ENCODE measurements around the gene ITIH5. TPM values are rescaled to one million over a fixed set of nuclear protein-coding genes. Genes with fewer than 3 reads are reported as not detected.
A peak's percentile ranks its signal among the peaks of the same experiment; 100 is the strongest.

The ITIH5 gene
- total RNA-seq, 2 experiments from 2014 or later: not detected

DNA sequence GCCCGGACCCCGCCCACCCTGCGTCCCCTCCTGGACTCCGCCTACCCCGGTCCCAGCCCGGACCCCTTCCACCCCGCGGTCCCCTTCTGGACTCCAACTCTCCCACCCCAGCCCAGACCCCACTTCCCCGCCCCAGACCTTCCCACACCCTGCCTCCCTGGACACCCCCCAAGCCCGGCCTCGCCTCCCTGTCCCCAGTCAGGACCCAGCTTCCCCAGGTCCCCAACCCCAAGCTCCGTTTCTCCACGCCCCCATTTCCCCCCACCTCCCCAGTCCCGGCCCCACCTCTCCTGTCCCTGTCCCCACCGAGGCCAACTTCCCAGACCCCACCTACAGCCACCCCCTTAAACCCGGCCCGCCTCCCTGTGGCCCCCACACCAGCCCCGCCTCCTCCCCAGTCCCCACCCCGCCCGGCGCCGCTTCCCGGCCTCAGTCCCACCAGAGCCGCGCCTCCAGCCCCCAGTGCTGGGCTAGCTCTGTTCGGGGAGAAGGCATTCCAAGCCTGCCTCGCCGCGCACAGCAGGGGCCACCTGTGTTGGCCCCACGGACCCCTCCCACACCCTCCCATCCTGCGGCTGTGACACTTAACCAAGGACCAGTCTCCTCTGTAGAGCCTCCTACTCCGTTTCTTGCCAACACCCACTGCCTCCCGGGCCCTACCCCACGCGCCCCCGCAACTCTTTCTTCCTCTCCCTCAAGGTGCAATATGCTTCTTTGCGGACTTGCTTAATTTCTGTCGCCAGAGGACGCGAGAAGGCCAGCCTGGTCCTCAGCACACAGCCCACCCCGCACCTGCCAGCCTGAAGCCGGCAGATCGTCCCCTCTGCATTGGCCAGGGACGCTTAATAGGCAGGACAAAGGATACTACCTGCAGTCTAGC, 736 bp upstream of the ITIH5 start:
- H3K4me1 Mint-ChIP-seq (ENCODE audit: low read depth): peaks cover 18% of the 10 kb centered on the region
- H3K4me1 ChIP-seq (ENCODE audit: insufficient read depth, low read length): peaks cover 16% of the 10 kb centered on the region
- peak overlapping the region; percentile 26 for H3K4me3 ChIP-seq (ENCODE audit: low read length)
- intact Hi-C loops (cut with DNase I, micrococcal nuclease): no loop called here
- H3K9me3 ChIP-seq (ENCODE audit: control insufficient read depth in 1 of 2, insufficient read depth in 1 of 2, low read length in 2 of 2): no peaks in the 10 kb centered on the region
- no peak overlapping the region for H3K27ac ChIP-seq (ENCODE audit: low read depth in 1 of 2, low read length in 2 of 2)
- CTCF ChIA-PET: interaction anchor here (1.0 kb wide), 1 partner anchor 20 kb away, joined by 3 read pairs; no protein-coding TSS in a partner anchor
- TF ChIP-seq, protein P1, sequence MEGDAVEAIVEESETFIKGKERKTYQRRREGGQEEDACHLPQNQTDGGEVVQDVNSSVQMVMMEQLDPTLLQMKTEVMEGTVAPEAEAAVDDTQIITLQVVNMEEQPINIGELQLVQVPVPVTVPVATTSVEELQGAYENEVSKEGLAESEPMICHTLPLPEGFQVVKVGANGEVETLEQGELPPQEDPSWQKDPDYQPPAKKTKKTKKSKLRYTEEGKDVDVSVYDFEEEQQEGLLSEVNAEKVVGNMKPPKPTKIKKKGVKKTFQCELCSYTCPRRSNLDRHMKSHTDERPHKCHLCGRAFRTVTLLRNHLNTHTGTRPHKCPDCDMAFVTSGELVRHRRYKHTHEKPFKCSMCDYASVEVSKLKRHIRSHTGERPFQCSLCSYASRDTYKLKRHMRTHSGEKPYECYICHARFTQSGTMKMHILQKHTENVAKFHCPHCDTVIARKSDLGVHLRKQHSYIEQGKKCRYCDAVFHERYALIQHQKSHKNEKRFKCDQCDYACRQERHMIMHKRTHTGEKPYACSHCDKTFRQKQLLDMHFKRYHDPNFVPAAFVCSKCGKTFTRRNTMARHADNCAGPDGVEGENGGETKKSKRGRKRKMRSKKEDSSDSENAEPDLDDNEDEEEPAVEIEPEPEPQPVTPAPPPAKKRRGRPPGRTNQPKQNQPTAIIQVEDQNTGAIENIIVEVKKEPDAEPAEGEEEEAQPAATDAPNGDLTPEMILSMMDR (IDR thresholded peaks at IDR 0.05): no peak
- H3K27me3 ChIP-seq (ENCODE audit: control insufficient read depth in 1 of 2, insufficient read depth in 2 of 2, low read length in 2 of 2): peaks cover 24 to 49% of the 10 kb centered on the region in 2 experiments
- no peak overlapping the region for H3K27ac Mint-ChIP-seq
- DNase-seq: peak in 3 of 14 experiments; percentile 4 to 21 (median 8)
- no peaks in the 10 kb centered on the region for H3K9me3 Mint-ChIP-seq
- POLR2A ChIA-PET: no interaction called here
- no peaks in the 10 kb centered on the region for H3K36me3 ChIP-seq (ENCODE audit: insufficient read depth, low read length)
- no peaks in the 10 kb centered on the region for H3K36me3 Mint-ChIP-seq (ENCODE audit: low read depth)
- H3K27me3 Mint-ChIP-seq: peaks cover 66% of the 10 kb centered on the region
- ATAC-seq (ENCODE audit: poor library complexity): peak; percentile 58
- H3K4me3 Mint-ChIP-seq: peak overlapping the region; percentile 95

DNA sequence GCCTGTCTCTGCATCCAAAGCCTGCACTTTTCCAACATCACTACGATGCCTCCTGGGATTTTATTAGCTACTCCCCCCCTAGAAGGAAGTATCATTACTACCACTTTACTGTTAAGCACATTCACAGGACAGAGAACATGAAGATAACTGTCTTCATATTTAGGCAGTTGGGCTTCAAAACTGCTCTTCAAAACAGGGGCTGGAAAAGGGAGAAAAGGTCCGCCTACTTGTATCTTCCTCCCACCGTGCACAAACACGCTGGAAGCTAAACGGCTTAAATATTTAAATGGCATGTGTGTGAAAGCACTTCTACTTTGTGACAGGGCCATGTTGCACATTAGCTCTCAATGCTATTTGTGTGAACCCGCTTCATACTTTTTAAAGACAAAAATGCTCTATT, 999 bp downstream of the ITIH5 start:
- ATAC-seq (ENCODE audit: poor library complexity): no peak
- Mint-ChIP-seq H3K27ac (no peak overlapping the region), H3K4me1 (ENCODE audit: low read depth) (peaks cover 18% of the 10 kb centered on the region), H3K4me3 (peak overlapping the region; percentile 86), H3K9me3 (no peaks in the 10 kb centered on the region), H3K27me3 (peaks cover 68% of the 10 kb centered on the region), H3K36me3 (ENCODE audit: low read depth) (no peaks in the 10 kb centered on the region)
- no peak overlapping the region for H3K4me3 ChIP-seq (ENCODE audit: low read length)
- TF ChIP-seq, protein P1 (IDR thresholded peaks at IDR 0.05): no peak
- H3K27ac ChIP-seq (ENCODE audit: low read depth in 1 of 2, low read length in 2 of 2): no peak overlapping the region
- no peak for DNase-seq
- no peaks in the 10 kb centered on the region for H3K36me3 ChIP-seq (ENCODE audit: insufficient read depth, low read length)
- H3K4me1 ChIP-seq (ENCODE audit: insufficient read depth, low read length): peaks cover 16% of the 10 kb centered on the region
- intact Hi-C loops (cut with DNase I, micrococcal nuclease): no loop called here
- peaks cover 30 to 58% of the 10 kb centered on the region in 2 experiments for H3K27me3 ChIP-seq (ENCODE audit: control insufficient read depth in 1 of 2, insufficient read depth in 2 of 2, low read length in 2 of 2)
- ChIA-PET POLR2A (no interaction called here), CTCF (interaction anchor here (0.7 to 0.8 kb wide), 2 partner anchors 17 to 21 kb away, joined by 3 read pairs; no protein-coding TSS in a partner anchor)
- H3K9me3 ChIP-seq (ENCODE audit: control insufficient read depth in 1 of 2, insufficient read depth in 1 of 2, low read length in 2 of 2): no peaks in the 10 kb centered on the region

DNA sequence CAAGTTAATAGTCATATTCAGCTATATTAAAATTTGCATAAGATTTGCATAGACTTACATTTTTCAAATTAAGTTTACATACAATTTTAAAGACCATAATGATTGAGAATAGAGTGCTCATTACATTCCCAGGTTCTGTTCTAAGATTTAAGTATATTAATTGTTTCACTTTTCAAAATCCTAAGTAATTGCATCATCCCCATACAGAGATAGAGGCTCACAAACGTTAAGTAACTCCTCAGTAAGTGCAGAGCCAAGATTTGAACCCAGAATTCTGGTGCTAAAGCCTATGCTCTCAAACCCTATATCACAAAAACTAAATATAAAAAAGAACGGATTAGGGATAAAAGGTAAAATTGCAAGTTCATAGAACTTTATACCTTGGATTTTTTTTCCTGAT, 2.1 kb downstream of the ITIH5 start:
- Mint-ChIP-seq H3K27ac (no peak overlapping the region), H3K4me3 (no peak overlapping the region), H3K27me3 (peaks cover 72% of the 10 kb centered on the region), H3K9me3 (no peaks in the 10 kb centered on the region), H3K4me1 (ENCODE audit: low read depth) (peaks cover 18% of the 10 kb centered on the region), H3K36me3 (ENCODE audit: low read depth) (no peaks in the 10 kb centered on the region)
- ChIA-PET CTCF (no interaction called here), POLR2A (no interaction called here)
- ATAC-seq (ENCODE audit: poor library complexity) (no peak), DNase-seq (no peak)
- TF ChIP-seq, protein P1 (IDR thresholded peaks at IDR 0.05): no peak
- intact Hi-C loops (cut with DNase I, micrococcal nuclease): no loop called here
- Histone ChIP-seq H3K9me3 (ENCODE audit: control insufficient read depth in 1 of 2, insufficient read depth in 1 of 2, low read length in 2 of 2) (no peaks in the 10 kb centered on the region), H3K4me3 (ENCODE audit: low read length) (no peak overlapping the region), H3K4me1 (ENCODE audit: insufficient read depth, low read length) (peaks cover 16% of the 10 kb centered on the region), H3K27ac (ENCODE audit: low read depth in 1 of 2, low read length in 2 of 2) (no peak overlapping the region), H3K36me3 (ENCODE audit: insufficient read depth, low read length) (no peaks in the 10 kb centered on the region), H3K27me3 (ENCODE audit: control insufficient read depth in 1 of 2, insufficient read depth in 2 of 2, low read length in 2 of 2) (peaks cover 31 to 55% of the 10 kb centered on the region in 2 experiments)

All from CD4-positive, alpha-beta T cell (primary cell).